Epithelial cell of proximal tubule (primary cell): ENCODE data around the gene KIAA1217. TPM values are rescaled to one million over a fixed set of nuclear protein-coding genes. Genes with fewer than 3 reads are reported as not detected.

ENCODE experiments used
- DNase-seq: peaks from one replicate; pipeline ENCODE4 v3.0.0-alpha.2; 2011; ENCODE audit warnings: low read depth
- H3K4me3 ChIP-seq: 2 replicates; pipeline ENCODE4 v1.5.1; 2011; ENCODE audit warnings: low read depth, mild to moderate bottlenecking, low read length
- total RNA-seq: library from RNA; depleted of rRNA; stranded (reverse); fragments of >200 nt; gene quantifications from 2 replicates; pipeline ENCODE4 v1.2.3, GENCODE V29; 2015
- TF ChIP-seq, protein P1 (sequence below): conservative IDR thresholded peaks from 2 replicates; pipeline ENCODE4 v1.5.1; 2012; ENCODE audit warnings: low read depth, mild to moderate bottlenecking, low read length

Gene KIAA1217
- total RNA-seq, 1 donor from 2014 or later: 20.2 TPM

DNA sequence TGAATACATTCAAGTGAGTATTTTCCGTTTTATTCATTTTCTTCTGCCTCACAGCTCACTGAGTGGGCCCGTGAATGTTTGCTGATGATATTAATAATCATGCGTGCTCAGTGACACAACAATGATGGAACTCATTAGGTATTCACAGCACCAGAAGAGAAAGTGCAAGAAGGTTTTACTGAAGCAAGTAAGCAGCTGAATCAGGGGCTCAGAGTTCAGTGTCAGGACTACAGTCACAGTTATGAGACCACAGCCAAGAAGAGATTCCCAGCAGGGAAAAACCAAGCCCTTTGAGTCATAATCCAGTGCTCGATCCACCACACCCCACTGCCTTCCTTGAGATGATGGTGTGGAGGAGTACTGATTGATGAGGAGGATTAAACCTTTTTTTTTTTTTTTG is 247.4 kb downstream of the KIAA1217 start:
- no peak overlapping the region for H3K4me3 ChIP-seq
- TF ChIP-seq, protein P1, sequence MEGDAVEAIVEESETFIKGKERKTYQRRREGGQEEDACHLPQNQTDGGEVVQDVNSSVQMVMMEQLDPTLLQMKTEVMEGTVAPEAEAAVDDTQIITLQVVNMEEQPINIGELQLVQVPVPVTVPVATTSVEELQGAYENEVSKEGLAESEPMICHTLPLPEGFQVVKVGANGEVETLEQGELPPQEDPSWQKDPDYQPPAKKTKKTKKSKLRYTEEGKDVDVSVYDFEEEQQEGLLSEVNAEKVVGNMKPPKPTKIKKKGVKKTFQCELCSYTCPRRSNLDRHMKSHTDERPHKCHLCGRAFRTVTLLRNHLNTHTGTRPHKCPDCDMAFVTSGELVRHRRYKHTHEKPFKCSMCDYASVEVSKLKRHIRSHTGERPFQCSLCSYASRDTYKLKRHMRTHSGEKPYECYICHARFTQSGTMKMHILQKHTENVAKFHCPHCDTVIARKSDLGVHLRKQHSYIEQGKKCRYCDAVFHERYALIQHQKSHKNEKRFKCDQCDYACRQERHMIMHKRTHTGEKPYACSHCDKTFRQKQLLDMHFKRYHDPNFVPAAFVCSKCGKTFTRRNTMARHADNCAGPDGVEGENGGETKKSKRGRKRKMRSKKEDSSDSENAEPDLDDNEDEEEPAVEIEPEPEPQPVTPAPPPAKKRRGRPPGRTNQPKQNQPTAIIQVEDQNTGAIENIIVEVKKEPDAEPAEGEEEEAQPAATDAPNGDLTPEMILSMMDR: no peak
- DNase-seq: peak; percentile 85

GRCh38 chr10:24457661-24458318 is 248.9 kb downstream of the KIAA1217 start:
- TF ChIP-seq, protein P1: no peak
- no peak for DNase-seq

GRCh38 chr10:24459836-24460235 is 250.9 kb downstream of the KIAA1217 start:
- H3K4me3 ChIP-seq: no peak overlapping the region
- no peak for DNase-seq
- TF ChIP-seq, protein P1: no peak

More at GRCh38 chr10:24457661-24458318, 248.9 kb downstream of the KIAA1217 start:
- no peak overlapping the region for H3K4me3 ChIP-seq

DNA sequence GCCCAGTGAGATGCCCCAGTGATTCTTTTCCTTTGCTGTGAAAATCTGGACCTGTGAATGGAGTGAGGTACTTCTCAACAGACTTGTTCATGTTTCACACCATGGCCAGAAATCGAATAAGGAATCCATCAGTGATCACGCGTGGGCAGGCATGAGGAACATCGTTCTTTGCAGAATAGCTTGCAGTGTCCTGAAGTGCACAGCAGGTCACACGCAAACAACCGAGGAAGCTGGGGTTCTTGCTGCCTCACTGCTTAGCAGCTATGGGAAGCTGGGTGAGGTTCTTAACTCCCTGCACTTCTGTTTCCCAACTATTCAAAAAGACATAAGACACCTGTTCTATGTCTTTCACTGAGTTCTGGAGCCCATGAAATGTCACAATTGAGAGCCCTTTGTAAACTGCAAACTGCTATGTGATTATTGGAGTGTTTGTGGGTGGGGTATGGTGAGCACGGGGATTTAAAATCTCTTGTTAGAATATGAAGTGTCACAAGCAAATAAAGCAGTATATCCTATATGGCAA is 253.4 kb downstream of the KIAA1217 start:
- no peak for DNase-seq
- TF ChIP-seq, protein P1: no peak
- no peak overlapping the region for H3K4me3 ChIP-seq

- DNase-seq: no peak
- no peak overlapping the region for H3K4me3 ChIP-seq
- TF ChIP-seq, protein P1: peak; percentile 37
These were observed 254.1 kb downstream of the KIAA1217 start for GRCh38 chr10:24462889-24463552.

GRCh38 chr10:24463611-24464426 is 254.9 kb downstream of the KIAA1217 start:
- TF ChIP-seq, protein P1: no peak
- peak overlapping the region; percentile 61 for H3K4me3 ChIP-seq
- peak; percentile 94 for DNase-seq
